Measurements from ENCODE around the gene RPS6KC1.
"Not testable (repeated sequence)": the region's sequence is repeated elsewhere in the genome, so short reads cannot be mapped to it uniquely, and the experiment has no call there.

The RPS6KC1 gene

GRCh38 chr1:213162862-213163261 lies 111.8 kb downstream of the RPS6KC1 start:
- no peak for DNase-seq

GRCh38 chr1:213163278-213163711 lies 112.3 kb downstream of the RPS6KC1 start:
- DNase-seq = no peak

GRCh38 chr1:213164561-213164960 lies 113.5 kb downstream of the RPS6KC1 start:
- no peak for DNase-seq

GRCh38 chr1:213166852-213167251 lies 115.8 kb downstream of the RPS6KC1 start:
- no peak for DNase-seq

GRCh38 chr1:213171711-213172110 lies 120.7 kb downstream of the RPS6KC1 start:
- no peak for DNase-seq

GRCh38 chr1:213176341-213176740 lies 125.3 kb downstream of the RPS6KC1 start:
- no peak for DNase-seq

- no peak for DNase-seq
These were observed 128.7 kb downstream of the RPS6KC1 start for GRCh38 chr1:213179784-213180183.

GRCh38 chr1:213180833-213181232 lies 129.8 kb downstream of the RPS6KC1 start:
- DNase-seq = no peak

- no peak for DNase-seq
These were observed 132.1 kb downstream of the RPS6KC1 start for GRCh38 chr1:213183036-213183672.

- DNase-seq = no peak
These were observed 135.1 kb downstream of the RPS6KC1 start for GRCh38 chr1:213186168-213186567.

GRCh38 chr1:213192026-213192425 lies 141.0 kb downstream of the RPS6KC1 start:
- no peak for DNase-seq

- DNase-seq = no peak
These were observed 143.3 kb downstream of the RPS6KC1 start for GRCh38 chr1:213194383-213194782.

GRCh38 chr1:213194855-213195254 lies 143.8 kb downstream of the RPS6KC1 start:
- DNase-seq = no peak

GRCh38 chr1:213196328-213197054 lies 145.4 kb downstream of the RPS6KC1 start:
- not testable (repeated sequence) for DNase-seq

GRCh38 chr1:213200630-213201029 lies 149.6 kb downstream of the RPS6KC1 start:
- DNase-seq = no peak

- DNase-seq = no peak
These were observed 150.5 kb downstream of the RPS6KC1 start for GRCh38 chr1:213201380-213202155.

- no peak for DNase-seq
These were observed 160.2 kb downstream of the RPS6KC1 start for GRCh38 chr1:213211201-213211600.

GRCh38 chr1:213219076-213219475 lies 168.0 kb downstream of the RPS6KC1 start:
- DNase-seq = not testable (repeated sequence)

GRCh38 chr1:213221209-213221608 lies 170.2 kb downstream of the RPS6KC1 start:
- DNase-seq = no peak

GRCh38 chr1:213227458-213227857 lies 176.4 kb downstream of the RPS6KC1 start:
- no peak for DNase-seq

GRCh38 chr1:213231795-213232231 lies 180.8 kb downstream of the RPS6KC1 start:
- DNase-seq = no peak

GRCh38 chr1:213242883-213243282 lies 191.8 kb downstream of the RPS6KC1 start:
- DNase-seq = no peak

- no peak for DNase-seq
These were observed 193.6 kb downstream of the RPS6KC1 start for GRCh38 chr1:213244664-213245091.

Measured in effector CD8-positive, alpha-beta T cell (primary cell).